Right cardiac atrium (tissue), 5 donors: ENCODE data around the gene INAFM2. TPM values are rescaled to one million over a fixed set of nuclear protein-coding genes. Genes with fewer than 3 reads are reported as not detected.

Source experiments
- ATAC-seq, 2 donors: fragments of 200-7000 bp; cut with Tn5 transposase; one replicate each; pipeline versions ENCODE4 v1.8.0 to v1.9.1; 2020; ENCODE audit warnings: moderate library complexity in 2 of 2, mild to moderate bottlenecking in 1 of 2
- DNase-seq, 3 donors: peaks; one replicate each; pipeline ENCODE4 v3.0.0-alpha.2; 2020
- H3K27ac ChIP-seq: one replicate; pipeline ENCODE4 v1.5.1; 2013; ENCODE audit warnings: mild to moderate bottlenecking, low read length, control low read depth, moderate library complexity
- H3K27me3 ChIP-seq: one replicate; pipeline ENCODE4 v1.6.1; 2013; ENCODE audit not compliant: control insufficient read depth, insufficient read depth
- H3K4me1 ChIP-seq: one replicate; pipeline ENCODE4 v1.6.1; 2013; ENCODE audit warnings: low read length; ENCODE audit not compliant: control insufficient read depth, insufficient read depth
- H3K4me3 ChIP-seq: one replicate; pipeline ENCODE4 v1.5.1; 2013; ENCODE audit warnings: low read length, control low read depth
- H3K9me3 ChIP-seq: one replicate; pipeline ENCODE4 v1.6.1; 2013; ENCODE audit warnings: low read length; ENCODE audit not compliant: control insufficient read depth
- WGBS: extraction: QIAGEN DNeasy Blood & Tissue Kit; methylation state at CpG from one replicate; pipeline ENCODE4 v1.1.7; 2013; 5-methylcytosine and 5-hydroxymethylcytosine counted together
- intact Hi-C, 4 donors: fragments of 100-400 bp; cut with DNase I; formaldehyde crosslinking; loops; one replicate each; pipeline versions ENCODE4 v1.11.0 to v1.14.0; 2022 to 2023
- polyA plus RNA-seq: library from polyadenylated mRNA; stranded (reverse); fragments of 200-250 nt; gene quantifications from one replicate; pipeline ENCODE4 v1.2.3, GENCODE V29; 2013
- total RNA-seq, 4 donors: library from RNA; stranded (reverse); fragmentation: NEBNext Ultra II Directional; extraction: Animal tissue kit (Norgen Biotek cat#: 25700); gene quantifications; one replicate each; pipeline ENCODE4 v1.2.1, GENCODE V29; 2021
- donor health status: healthy with polysubstance abuse.
- donor health status: DM: no; HTN: yes; CAD: no.
- donor health status: DM: no; HTN: no; CAD: no.
- donor health status: DM: no; HTN: yes; CAD: no; lungs with severe emphysema.
- donor health status: DM: yes; HTN: yes; CAD: no.

The INAFM2 gene
- total and polyA plus RNA-seq, 5 donors = 47.3 to 115 (median 72.8) TPM

DNA sequence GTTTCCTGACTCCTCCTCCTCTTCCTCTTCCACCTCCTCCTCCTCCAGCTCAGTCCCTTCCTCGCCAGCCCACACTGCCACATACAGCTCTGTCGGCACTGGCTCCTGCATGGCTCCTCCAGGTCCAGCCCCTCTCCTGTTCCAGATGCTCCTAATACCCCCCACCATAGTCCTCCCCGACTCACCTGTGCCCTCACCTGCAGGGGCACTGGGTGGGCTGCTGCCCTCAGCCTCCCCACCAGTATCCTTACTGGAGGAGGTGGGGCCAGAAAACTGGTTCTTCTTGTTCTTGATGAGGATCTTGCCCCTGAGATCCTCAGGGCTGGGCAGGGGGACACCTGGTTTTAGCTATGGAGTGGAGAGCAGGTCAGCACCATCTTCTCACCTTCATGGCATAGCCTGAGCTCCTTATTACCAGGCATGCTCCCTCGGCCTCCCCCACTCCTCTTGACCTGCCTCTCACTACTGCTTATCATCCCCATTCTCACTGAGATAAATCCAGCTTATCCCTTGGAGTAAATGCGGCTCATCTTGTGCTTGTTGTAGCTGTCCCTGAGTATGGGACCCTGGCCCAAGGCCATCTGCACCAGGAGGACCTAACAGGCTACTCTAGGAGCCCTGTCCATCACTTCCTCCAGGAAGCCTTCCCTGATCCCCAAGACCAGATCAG lies 26.8 kb upstream of the INAFM2 start:
- Histone ChIP-seq H3K4me3 (no peak overlapping the region), H3K9me3 (no peaks in the 10 kb centered on the region), H3K27ac (peak overlapping the region; percentile 85), H3K4me1 (peaks cover 7% of the 10 kb centered on the region), H3K27me3 (no peaks in the 10 kb centered on the region)
- WGBS = 68% methylated on average over 5 of the region's 5 CpGs
- ATAC-seq (peak; percentile 4 to 7), DNase-seq (peak in 1 of 3 donors; percentile 52)
- intact Hi-C loops = no loop called here

DNA sequence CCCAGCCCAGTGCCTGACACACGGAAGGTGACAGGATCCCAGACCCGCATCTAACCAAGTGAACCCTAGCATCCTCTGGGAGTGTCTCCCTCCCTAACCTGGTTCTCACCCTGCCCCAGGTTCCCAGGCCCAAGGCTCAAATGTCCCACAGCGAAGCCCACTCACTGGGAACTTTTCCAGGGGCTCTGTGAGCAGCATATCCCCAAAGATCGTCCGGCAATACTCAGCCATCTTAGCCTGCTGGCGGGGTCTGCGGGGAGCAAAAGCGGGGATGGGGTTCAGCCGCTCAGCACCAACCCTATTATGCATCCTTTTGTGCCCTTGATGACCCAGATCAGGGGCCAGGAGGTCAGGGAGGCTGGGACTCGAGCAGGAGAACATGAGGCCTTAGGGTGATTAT lies 26.1 kb upstream of the INAFM2 start:
- no peaks in the 10 kb centered on the region for H3K9me3 ChIP-seq
- no peak for DNase-seq
- ATAC-seq = no peak
- no peaks in the 10 kb centered on the region for H3K27me3 ChIP-seq
- intact Hi-C loops = no loop called here
- H3K4me3 ChIP-seq = no peak overlapping the region
- H3K4me1 ChIP-seq = peaks cover 4% of the 10 kb centered on the region
- 94% methylated on average over 10 of the region's 10 CpGs for WGBS
- H3K27ac ChIP-seq = no peak overlapping the region

DNA sequence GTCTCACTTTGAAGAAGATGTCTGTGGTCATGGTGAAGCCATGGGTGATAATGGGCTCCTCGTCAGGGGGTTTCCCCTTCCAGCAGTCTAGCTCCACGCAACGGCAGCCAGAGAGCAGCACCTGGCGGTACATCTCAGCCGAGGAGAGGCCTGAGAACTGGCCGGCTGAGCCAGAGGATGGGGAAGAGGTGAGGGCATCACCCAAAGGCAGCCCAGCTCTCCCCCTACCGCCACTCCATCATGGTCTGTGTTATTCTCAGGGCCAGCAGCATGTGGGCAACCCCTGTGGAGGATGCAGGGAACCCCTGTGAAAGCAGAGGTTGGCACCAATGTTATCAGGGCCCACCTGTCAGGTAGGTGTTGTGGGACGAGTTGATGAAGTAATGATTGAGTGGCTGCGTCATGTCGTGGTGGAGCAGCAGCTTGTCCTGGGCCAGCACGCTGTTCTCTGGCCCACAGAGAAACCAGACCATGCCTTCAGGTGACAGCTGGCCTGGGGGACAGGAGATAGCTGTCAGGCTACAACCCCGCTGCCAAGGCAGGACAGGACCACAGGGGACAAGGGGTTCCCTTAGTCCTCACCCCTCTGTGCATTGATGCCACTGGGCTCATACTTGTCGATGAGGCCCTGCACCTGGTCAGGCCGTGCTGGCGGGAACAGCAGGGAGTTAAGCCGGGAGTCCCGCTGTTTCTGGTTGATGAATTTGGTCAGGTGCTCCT lies 25.1 kb upstream of the INAFM2 start:
- 92% methylated on average over 17 of the region's 17 CpGs for WGBS
- intact Hi-C loops = no loop called here
- Histone ChIP-seq H3K27ac (no peak overlapping the region), H3K4me1 (peaks cover 4% of the 10 kb centered on the region), H3K27me3 (no peaks in the 10 kb centered on the region), H3K4me3 (no peak overlapping the region), H3K9me3 (no peaks in the 10 kb centered on the region)
- DNase-seq (no peak), ATAC-seq (no peak)

DNA sequence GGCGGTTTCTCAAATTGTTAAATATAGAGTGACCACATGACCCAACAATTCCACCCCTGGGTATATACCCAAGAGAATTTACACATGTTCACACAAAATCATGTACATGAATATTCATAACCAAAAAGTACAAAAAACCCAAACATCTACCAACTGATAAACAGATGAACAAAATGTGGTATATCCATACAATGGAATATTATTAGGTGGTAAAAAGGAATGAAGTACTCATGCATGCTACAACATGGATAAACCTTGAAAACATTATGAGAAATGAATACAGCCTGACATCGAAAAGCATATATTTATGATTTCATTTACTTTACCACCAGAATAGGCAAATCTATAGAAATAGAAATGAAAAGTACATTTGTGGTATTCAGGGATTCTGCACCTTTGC lies 23.1 kb upstream of the INAFM2 start:
- H3K27me3 ChIP-seq = no peaks in the 10 kb centered on the region
- no peaks in the 10 kb centered on the region for H3K9me3 ChIP-seq
- H3K27ac ChIP-seq = no peak overlapping the region
- intact Hi-C loops = no loop called here
- ATAC-seq (no peak), DNase-seq (no peak)
- no peak overlapping the region for H3K4me3 ChIP-seq
- 97% methylated on average over 2 of the region's 2 CpGs for WGBS
- H3K4me1 ChIP-seq = peaks cover 2% of the 10 kb centered on the region

DNA sequence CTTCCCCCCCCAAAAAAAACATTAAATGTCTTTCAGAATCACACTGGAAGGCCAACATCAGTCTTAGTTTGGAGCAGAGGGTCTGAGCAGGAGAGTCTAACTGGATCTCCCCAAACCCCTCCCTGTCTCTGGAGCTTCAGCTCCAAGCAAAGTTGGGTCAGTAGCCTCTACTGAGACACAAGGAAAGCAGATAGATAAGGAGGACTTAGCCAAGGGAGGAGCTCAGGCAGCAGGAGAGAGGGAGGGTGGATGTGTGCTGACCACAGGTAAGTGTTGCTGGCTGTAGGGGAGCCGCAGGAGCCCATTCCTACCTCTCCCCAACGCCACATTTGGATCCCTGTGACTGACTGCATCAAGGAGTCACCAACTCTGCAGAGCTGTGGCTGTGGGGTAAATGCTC lies 22.7 kb upstream of the INAFM2 start:
- WGBS = 79% methylated on average over 2 of the region's 2 CpGs
- Histone ChIP-seq H3K4me1 (no peaks in the 10 kb centered on the region), H3K27ac (no peak overlapping the region), H3K4me3 (no peak overlapping the region), H3K9me3 (no peaks in the 10 kb centered on the region), H3K27me3 (no peaks in the 10 kb centered on the region)
- DNase-seq (no peak), ATAC-seq (no peak)
- intact Hi-C loops = no loop called here

DNA sequence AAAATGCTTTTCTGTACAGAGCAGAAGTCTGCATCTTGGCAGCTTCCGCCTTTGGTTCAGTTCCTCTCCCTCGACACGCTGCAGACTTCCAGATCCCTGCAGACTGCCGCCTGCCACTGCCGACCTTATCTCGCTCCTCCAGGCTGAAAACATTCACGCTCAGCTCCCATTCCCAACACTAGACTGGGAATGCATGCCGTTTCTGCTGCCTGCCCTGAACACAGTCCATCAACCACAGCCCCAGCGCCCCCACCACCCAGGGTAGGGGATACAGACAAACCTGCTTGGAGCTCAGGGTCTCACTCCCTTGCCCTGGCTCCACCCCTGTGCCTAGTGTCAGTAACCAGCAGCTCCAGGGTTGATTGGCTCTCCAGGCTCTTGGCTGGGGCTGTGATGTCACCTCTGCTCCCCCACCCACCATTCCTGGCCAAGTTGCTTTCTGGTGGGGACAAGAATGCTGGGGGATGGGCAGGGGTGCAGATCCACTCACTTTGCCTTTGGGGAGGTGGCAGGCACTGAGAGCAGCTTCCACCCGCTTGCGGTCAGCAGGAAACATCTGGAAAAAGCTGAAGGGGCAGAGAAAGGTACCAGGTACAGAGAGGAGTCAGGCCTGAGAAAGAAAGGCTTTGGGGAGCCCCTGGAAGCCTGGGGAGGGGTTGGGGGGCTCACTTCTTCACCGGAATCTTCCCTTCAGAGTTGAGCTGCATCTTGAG lies 21.9 kb upstream of the INAFM2 start:
- no peaks in the 10 kb centered on the region for H3K4me1 ChIP-seq
- DNase-seq = peak in 1 of 3 donors; percentile 76
- intact Hi-C loops = no loop called here
- H3K4me3 ChIP-seq = no peak overlapping the region
- no peak overlapping the region for H3K27ac ChIP-seq
- H3K9me3 ChIP-seq = no peaks in the 10 kb centered on the region
- 39% methylated on average over 12 of the region's 12 CpGs for WGBS
- H3K27me3 ChIP-seq = no peaks in the 10 kb centered on the region
- ATAC-seq = peak; percentile 37 to 68

DNA sequence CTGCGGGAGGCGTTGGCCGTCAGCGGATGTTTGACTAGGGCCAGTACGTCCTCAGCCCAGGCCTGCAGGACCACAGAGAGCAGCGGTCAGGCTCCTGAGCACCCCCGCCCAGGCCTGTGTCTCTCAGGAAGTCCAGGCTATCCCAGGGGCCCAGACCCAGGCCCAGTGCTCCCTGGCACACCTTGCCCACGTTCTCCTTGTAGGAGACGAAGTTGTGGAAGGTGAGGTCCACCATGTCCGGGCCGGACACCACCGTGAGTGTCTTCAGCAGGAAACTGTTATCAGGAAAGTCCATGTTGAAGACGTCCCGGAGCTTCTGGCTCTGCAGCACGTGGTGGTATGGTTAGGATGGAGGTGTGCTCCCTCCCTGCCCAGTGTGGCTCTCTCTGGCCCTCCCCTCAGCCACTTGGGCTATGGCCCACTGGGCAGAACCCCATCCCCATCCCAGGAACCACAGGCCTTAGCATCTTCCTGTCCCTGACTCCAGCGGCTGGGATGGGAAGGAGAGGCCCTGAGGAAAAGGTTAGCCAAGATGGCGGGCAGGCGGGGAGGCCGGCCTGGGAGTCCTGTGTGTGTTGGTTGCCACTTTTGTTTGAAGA lies 21.1 kb upstream of the INAFM2 start:
- no peaks in the 10 kb centered on the region for H3K27me3 ChIP-seq
- H3K27ac ChIP-seq = no peak overlapping the region
- no peaks in the 10 kb centered on the region for H3K9me3 ChIP-seq
- no peaks in the 10 kb centered on the region for H3K4me1 ChIP-seq
- intact Hi-C loops = no loop called here
- 88% methylated on average over 19 of the region's 19 CpGs for WGBS
- no peak overlapping the region for H3K4me3 ChIP-seq
- no peak for ATAC-seq
- peak in 1 of 3 donors; percentile 61 for DNase-seq

DNA sequence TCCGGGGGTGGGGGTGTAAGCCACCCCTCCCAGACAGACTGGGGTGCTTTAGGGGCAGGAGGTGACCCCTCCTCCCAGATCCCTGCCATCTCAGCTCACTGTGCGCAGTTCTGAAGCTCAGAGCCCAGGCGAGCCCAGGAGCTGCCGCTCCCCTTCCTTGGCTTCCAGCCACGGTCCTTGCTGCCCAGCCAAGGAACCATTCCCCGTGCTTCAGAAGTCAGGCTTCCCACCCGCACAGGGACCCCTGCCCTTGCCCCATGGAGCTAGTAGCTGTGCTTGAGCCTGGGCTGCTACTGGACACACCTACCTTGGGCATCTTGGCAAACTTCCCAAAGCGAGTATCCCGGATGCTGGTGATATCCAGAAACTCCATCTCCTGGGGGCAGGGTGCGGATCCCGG lies 20.5 kb upstream of the INAFM2 start:
- no peak overlapping the region for H3K27ac ChIP-seq
- H3K27me3 ChIP-seq = no peaks in the 10 kb centered on the region
- intact Hi-C loops = no loop called here
- WGBS = 55% methylated on average over 11 of the region's 11 CpGs
- no peaks in the 10 kb centered on the region for H3K9me3 ChIP-seq
- no peak overlapping the region for H3K4me3 ChIP-seq
- H3K4me1 ChIP-seq = no peaks in the 10 kb centered on the region
- DNase-seq = peak in 1 of 3 donors; percentile 65
- no peak for ATAC-seq

DNA sequence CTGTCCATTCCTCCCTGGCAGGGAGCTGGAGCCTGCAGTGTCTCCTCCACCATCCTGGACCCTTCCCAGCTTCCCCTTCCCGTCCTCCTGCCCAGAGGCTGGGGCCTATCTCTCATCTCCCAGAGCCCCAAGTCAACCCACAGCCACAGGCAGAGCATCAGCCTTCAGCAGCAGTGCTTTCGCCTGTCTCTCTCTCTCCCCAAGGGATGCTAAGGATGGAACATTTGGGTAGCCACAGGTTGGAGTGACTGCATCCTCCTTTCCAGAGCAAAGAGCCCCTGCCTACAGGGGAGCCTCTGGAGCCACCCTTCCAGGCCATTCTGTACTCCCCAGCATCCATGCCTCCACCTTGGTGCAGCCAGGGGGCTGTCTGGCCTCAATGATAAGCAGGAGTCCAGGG lies 19.9 kb upstream of the INAFM2 start:
- no peak for DNase-seq
- intact Hi-C loops = no loop called here

DNA sequence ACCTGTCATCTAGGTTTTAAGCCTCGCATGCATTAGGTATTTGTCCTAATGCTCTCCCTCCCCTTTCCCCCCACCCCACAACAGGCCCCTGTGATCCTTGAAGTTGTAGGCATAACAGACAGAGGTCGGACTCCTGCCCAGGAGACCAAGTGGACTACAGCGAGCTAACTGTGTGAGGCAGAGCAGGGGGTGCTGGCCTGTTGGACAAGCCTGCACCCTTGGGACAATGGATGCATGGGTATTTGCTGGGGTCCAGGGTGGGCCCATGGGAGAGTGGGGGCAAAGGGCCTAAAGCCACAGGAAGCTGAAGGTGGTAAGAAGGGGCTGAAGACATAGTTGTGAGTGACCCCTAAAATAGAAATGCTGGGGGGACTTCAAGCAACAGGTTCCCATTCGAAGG lies 18.2 kb upstream of the INAFM2 start:
- intact Hi-C loops = no loop called here
- ATAC-seq (no peak), DNase-seq (no peak)
- H3K27me3 ChIP-seq = no peaks in the 10 kb centered on the region
- no peaks in the 10 kb centered on the region for H3K9me3 ChIP-seq
- H3K4me1 ChIP-seq = no peaks in the 10 kb centered on the region
- no peak overlapping the region for H3K27ac ChIP-seq
- WGBS = 94% methylated on average over 4 of the region's 4 CpGs
- H3K4me3 ChIP-seq = no peak overlapping the region

More for the DNA sequence above, 19.9 kb upstream of the INAFM2 start:
- no peak for ATAC-seq
- Histone ChIP-seq H3K27me3 (no peaks in the 10 kb centered on the region), H3K4me3 (no peak overlapping the region), H3K9me3 (no peaks in the 10 kb centered on the region), H3K27ac (no peak overlapping the region), H3K4me1 (no peaks in the 10 kb centered on the region)
- WGBS = 92% methylated on average over 2 of the region's 2 CpGs

DNA sequence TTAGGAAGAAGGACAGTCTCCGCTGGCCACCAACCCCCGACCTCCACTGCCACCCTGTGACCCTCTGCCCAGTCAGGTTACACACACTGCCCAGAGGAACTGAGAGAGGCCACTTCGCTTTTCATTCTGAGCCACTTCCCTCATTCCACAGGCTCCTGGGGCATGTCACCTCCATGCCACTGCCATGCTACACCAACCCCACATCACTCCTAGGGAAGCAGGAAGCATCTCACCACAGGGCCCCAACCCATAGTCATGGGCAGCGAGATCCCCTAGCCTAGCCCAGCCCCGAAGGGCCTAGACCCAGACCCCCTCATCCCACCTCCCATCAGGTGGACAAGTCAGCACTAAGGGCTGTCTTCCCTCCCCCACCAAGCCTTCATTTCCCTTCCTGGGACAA lies 17.1 kb upstream of the INAFM2 start:
- intact Hi-C loops = no loop called here
- Histone ChIP-seq H3K27me3 (no peaks in the 10 kb centered on the region), H3K9me3 (no peaks in the 10 kb centered on the region), H3K4me1 (no peaks in the 10 kb centered on the region), H3K27ac (no peak overlapping the region), H3K4me3 (no peak overlapping the region)
- peak in 1 of 3 donors; percentile 48 for DNase-seq
- WGBS = 91% methylated on average over 5 of the region's 5 CpGs
- ATAC-seq = peak in 1 of 2 donors; percentile 2
